ENCODE measurements around the gene EMP1. TPM values are rescaled to one million over a fixed set of nuclear protein-coding genes. Genes with fewer than 3 reads are reported as not detected.

The EMP1 gene
- total and polyA plus RNA-seq, 7 donors = 11.0 to 123 (median 49.8) TPM

GRCh38 chr12:13170892-13171490 is 25.5 kb upstream of the EMP1 start:
- H3K9me3 ChIP-seq = peaks cover 2% of the 10 kb centered on the region
- H3K27ac ChIP-seq = no peak overlapping the region
- WGBS, 3 donors = 77 to 84% (median 84%) methylated on average over 4 of the region's 4 CpGs
- no peaks in the 10 kb centered on the region for H3K27me3 ChIP-seq (ENCODE audit: insufficient read depth in 3 of 3, low read length in 2 of 3)
- no peaks in the 10 kb centered on the region for H3K4me1 ChIP-seq
- ATAC-seq = no peak
- TF ChIP-seq, protein P1, sequence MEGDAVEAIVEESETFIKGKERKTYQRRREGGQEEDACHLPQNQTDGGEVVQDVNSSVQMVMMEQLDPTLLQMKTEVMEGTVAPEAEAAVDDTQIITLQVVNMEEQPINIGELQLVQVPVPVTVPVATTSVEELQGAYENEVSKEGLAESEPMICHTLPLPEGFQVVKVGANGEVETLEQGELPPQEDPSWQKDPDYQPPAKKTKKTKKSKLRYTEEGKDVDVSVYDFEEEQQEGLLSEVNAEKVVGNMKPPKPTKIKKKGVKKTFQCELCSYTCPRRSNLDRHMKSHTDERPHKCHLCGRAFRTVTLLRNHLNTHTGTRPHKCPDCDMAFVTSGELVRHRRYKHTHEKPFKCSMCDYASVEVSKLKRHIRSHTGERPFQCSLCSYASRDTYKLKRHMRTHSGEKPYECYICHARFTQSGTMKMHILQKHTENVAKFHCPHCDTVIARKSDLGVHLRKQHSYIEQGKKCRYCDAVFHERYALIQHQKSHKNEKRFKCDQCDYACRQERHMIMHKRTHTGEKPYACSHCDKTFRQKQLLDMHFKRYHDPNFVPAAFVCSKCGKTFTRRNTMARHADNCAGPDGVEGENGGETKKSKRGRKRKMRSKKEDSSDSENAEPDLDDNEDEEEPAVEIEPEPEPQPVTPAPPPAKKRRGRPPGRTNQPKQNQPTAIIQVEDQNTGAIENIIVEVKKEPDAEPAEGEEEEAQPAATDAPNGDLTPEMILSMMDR (IDR thresholded peaks at IDR 0.05) = no peak
- no peak for DNase-seq
- intact Hi-C loops (cut with DNase I) = no loop called here
- H3K36me3 ChIP-seq (ENCODE audit: insufficient read depth in 1 of 2, low read depth in 1 of 2) = no peaks in the 10 kb centered on the region
- H3K4me3 ChIP-seq = no peak overlapping the region

DNA sequence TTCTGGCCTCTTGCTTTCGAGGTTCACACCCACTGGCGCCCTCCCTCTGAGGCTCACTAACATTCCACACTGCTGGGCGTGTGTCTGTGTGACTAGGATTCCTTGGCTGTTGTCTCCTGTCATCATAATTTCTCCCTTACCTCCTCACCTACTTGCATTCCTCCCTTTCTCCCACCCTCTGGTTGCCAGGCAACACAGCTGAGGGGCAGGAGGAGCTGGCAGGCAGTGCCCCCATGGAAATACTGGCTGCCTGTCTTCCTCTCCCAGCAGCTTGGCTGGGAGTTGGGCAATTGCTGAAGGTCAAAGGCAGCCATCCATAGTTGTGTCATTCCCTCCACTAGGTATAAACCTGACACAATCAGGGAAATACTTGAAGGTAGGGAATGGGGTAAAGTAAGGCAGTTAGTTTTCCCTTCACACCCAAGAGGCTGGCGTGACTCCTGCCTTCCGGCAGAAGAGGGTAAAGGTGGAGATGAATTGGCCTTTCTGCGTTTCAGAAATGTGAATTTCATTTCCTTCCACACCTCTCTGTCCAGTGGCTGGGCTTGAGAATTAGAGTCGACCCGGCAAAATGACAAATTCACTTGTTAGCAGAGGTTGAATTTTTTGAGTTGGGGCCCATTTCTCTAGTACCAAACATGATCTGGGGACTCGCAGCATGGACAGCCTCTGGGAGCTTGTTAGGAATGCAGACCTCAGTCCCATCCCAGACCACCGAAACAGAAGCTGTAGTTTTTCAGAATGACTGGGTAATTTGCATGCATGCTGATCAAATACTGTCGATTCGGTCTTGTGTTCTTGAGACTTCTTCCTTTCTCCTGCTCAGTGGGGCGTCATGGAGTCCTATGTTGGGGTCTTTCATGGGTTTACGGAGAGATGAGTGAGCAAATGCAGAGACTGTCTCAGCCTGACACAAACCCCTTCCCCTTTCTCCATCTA is 24.3 kb upstream of the EMP1 start:
- no peaks in the 10 kb centered on the region for H3K4me1 ChIP-seq
- ATAC-seq = no peak
- TF ChIP-seq, protein P1 (IDR thresholded peaks at IDR 0.05) = no peak
- peak overlapping the region; percentile 30 for H3K27ac ChIP-seq
- peaks cover 0 to 6% (median 0%) of the 10 kb centered on the region in 3 donors for H3K27me3 ChIP-seq (ENCODE audit: insufficient read depth in 3 of 3, low read length in 2 of 3)
- no peaks in the 10 kb centered on the region for H3K36me3 ChIP-seq (ENCODE audit: insufficient read depth in 1 of 2, low read depth in 1 of 2)
- no peak overlapping the region for H3K4me3 ChIP-seq
- peak in 1 of 2 donors; percentile 57 for DNase-seq
- WGBS, 3 donors = 71 to 82% (median 72%) methylated on average over 14 of the region's 14 CpGs
- intact Hi-C loops (cut with DNase I) = loop anchor here in 1 of 2 donors (1.0 kb wide), 1 partner anchor 19 kb away; no protein-coding TSS in a partner anchor
- peaks cover 2% of the 10 kb centered on the region for H3K9me3 ChIP-seq

DNA sequence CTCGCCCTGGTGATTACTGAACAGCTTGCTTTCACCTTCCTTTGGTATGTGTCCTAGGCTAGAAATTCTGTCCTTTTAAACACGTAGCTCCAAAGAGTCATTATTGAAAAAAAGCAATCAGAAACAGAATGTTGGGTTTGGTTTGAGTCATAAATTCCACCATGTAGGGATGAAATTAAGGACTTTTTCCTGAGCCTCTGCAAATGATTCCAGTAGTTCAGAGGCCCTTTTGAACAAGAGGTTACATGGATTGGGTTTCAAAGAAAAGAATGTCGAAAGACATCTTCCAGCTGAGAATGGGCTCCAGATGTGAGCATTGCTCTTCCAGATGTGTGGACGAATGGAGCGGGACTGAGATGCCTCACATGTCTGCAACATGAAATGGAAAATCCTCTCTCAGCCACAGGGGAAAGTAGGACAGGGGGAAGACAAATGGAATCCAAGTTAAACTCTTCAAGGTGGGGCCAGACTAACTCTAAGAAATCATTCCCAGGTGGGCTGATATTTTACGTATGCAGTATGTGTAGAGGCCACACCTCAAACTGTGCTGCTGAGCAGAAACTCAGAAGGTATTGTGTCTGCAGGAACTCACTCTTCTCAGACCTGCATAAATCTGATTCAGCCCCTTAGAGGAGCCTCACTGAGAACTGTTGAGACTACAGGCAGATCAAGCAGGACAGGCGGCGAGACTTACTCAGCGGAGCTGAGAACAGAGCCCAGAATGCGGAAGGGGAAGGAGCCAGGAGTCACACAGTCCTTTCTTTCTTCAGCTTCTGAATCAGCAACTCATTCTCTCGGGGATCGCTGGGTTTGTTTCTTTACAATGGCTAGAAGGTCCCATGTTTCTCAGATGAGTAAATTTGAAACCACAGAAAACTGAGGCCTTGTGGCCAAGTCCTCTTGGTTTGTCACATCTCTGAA is 23.3 kb upstream of the EMP1 start:
- H3K4me3 ChIP-seq = no peak overlapping the region
- peak overlapping the region; percentile 58 for H3K27ac ChIP-seq
- intact Hi-C loops (cut with DNase I) = no loop called here
- ATAC-seq = peak; percentile 54 to 81 (median 75)
- H3K4me1 ChIP-seq = no peaks in the 10 kb centered on the region
- H3K9me3 ChIP-seq = no peaks in the 10 kb centered on the region
- H3K27me3 ChIP-seq (ENCODE audit: insufficient read depth in 3 of 3, low read length in 2 of 3) = peaks cover 0 to 16% (median 0%) of the 10 kb centered on the region in 3 donors
- H3K36me3 ChIP-seq (ENCODE audit: insufficient read depth in 1 of 2, low read depth in 1 of 2) = no peaks in the 10 kb centered on the region
- TF ChIP-seq, protein P1 (IDR thresholded peaks at IDR 0.05) = no peak
- peak; percentile 66 to 75 for DNase-seq
- WGBS, 3 donors = 62 to 74% (median 68%) methylated on average over 12 of the region's 12 CpGs

DNA sequence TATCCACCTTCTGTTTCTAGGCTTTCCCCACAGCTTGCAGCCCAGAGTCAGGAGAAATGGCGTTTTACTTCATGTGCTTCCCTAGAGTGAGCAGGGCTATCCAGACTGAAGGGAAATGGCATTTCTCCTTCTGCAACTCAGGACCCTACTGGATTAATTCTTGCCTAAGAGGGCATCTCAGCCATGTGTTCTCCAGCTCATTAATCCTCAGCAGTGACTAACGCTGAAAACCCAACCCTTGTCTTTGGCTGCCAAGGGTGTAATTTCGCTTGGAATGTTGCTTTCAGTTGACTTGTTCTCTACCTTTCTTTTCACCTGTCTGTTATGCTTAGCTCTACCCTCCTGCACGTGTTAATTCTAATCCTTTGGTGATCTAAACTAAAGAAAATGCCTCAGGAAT is 21.0 kb upstream of the EMP1 start:
- TF ChIP-seq, protein P1 (IDR thresholded peaks at IDR 0.05) = no peak
- Histone ChIP-seq H3K36me3 (ENCODE audit: insufficient read depth in 1 of 2, low read depth in 1 of 2) (no peaks in the 10 kb centered on the region), H3K27me3 (ENCODE audit: insufficient read depth in 3 of 3, low read length in 2 of 3) (peaks cover 0 to 24% (median 0%) of the 10 kb centered on the region in 3 donors), H3K9me3 (no peaks in the 10 kb centered on the region), H3K27ac (no peak overlapping the region), H3K4me3 (no peak overlapping the region), H3K4me1 (peaks cover 4% of the 10 kb centered on the region)
- no peak for DNase-seq
- 51 to 63% (median 55%) methylated on average over 4 of the region's 4 CpGs for WGBS, 3 donors
- ATAC-seq = no peak
- intact Hi-C loops (cut with DNase I) = no loop called here

Data from psoas muscle (tissue), 8 donors.